B cell (primary cell): ENCODE data around the gene SC5D. TPM values are rescaled to one million over a fixed set of nuclear protein-coding genes. Genes with fewer than 3 reads are reported as not detected.

ENCODE experiments used
- ATAC-seq: fragments of 200-7000 bp; cut with Tn5 transposase; one replicate; pipeline ENCODE4 v1.10.0; 2021; ENCODE audit warnings: low read depth, mild to moderate bottlenecking, moderate number of reproducible peaks, moderate library complexity
- CTCF ChIA-PET: fragments of 350-600 bp; sonication (Branson Sonifier 250); formaldehyde crosslinking; loops from one replicate; lab custom pipeline; 2021; ENCODE audit warnings: antibody characterized with exemption, inconsistent platforms; lab: Charles Lee
- POLR2A ChIA-PET: fragments of 350-600 bp; sonication (Branson Sonifier 250); formaldehyde crosslinking; loops from one replicate; lab custom pipeline; 2021; ENCODE audit warnings: antibody characterized with exemption; lab: Charles Lee
- DNase-seq: peaks from one replicate; pipeline ENCODE4 v3.0.0; 2013
- H2AFZ ChIP-seq: 2 replicates; pipeline ENCODE4 v1.6.1; 2012; ENCODE audit warnings: mild to moderate bottlenecking, low read depth, low read length; ENCODE audit not compliant: insufficient read depth, poor library complexity, severe bottlenecking
- H3K27ac ChIP-seq, 2 donors: 1 replicate in 1 of 2; 2 replicates in 1 of 2; pipeline ENCODE4 v1.5.1; 2012 to 2013; ENCODE audit warnings: low read length in 2 of 2, mild to moderate bottlenecking in 2 of 2, moderate library complexity in 1 of 2
- H3K27me3 ChIP-seq, 4 experiments: fragments of 200-600 bp in 1 of 4; sonication (generic) in 1 of 4; replicated peaks in 1 of 4; 1 replicate in 2 of 4; 2 replicates in 2 of 4; pipeline versions ENCODE4 v1.6.1 to v1.7.0; 2013 to 2016; ENCODE audit warnings: low read length in 3 of 4, mild to moderate bottlenecking in 2 of 4, mixed read lengths in 1 of 4, moderate library complexity in 1 of 4; ENCODE audit not compliant: insufficient read depth in 4 of 4, control insufficient read depth in 3 of 4; ENCODE audit errors: control extremely low read depth in 1 of 4
- H3K36me3 ChIP-seq, 2 experiments: replicated peaks in 1 of 2; 1 replicate in 1 of 2; 2 replicates in 1 of 2; pipeline versions ENCODE4 v1.6.1 to v1.7.1; 2013; ENCODE audit warnings: low read length in 1 of 2; ENCODE audit not compliant: insufficient read depth in 2 of 2, control insufficient read depth in 1 of 2; ENCODE audit errors: control extremely low read depth in 1 of 2, extremely low read depth in 1 of 2
- H3K4me1 ChIP-seq, 2 donors: fragments of 200-600 bp in 1 of 2; sonication (generic) in 1 of 2; 1 replicate in 1 of 2; 2 replicates in 1 of 2; pipeline versions ENCODE4 v1.5.1 to v1.6.1; 2013 to 2017; ENCODE audit warnings: low read length in 2 of 2; ENCODE audit not compliant: control insufficient read depth in 2 of 2, insufficient read depth in 2 of 2
- H3K4me2 ChIP-seq: replicated peaks from 2 replicates; pipeline ENCODE3; 2012; ENCODE audit warnings: mild to moderate bottlenecking, low read depth, low read length; ENCODE audit not compliant: poor library complexity, severe bottlenecking
- H3K4me3 ChIP-seq, 5 experiments: fragments of 200-600 bp in 1 of 5; sonication (generic) in 1 of 5; 1 replicate in 3 of 5; 2 replicates in 2 of 5; pipeline versions ENCODE4 v1.5.1 to v1.7.0; 2011 to 2016; ENCODE audit warnings: low read length in 4 of 5, mild to moderate bottlenecking in 4 of 5, low read depth in 2 of 5, control low read depth in 1 of 5, moderate library complexity in 1 of 5; ENCODE audit not compliant: insufficient read depth in 1 of 5; ENCODE audit errors: control extremely low read depth in 1 of 5, extremely low read depth in 1 of 5
- H3K79me2 ChIP-seq: fragments of 200-600 bp; sonication (generic); one replicate; pipeline ENCODE4 v1.6.0; 2016; ENCODE audit warnings: low read length; ENCODE audit not compliant: control insufficient read depth, insufficient read depth
- H3K9ac ChIP-seq: fragments of 200-600 bp; sonication (generic); 2 replicates; pipeline ENCODE4 v1.6.1; 2017; ENCODE audit warnings: mild to moderate bottlenecking, low read length, moderate library complexity
- H3K9me3 ChIP-seq, 3 donors: one replicate each; pipeline versions ENCODE4 v1.6.1 to v1.7.1; 2013; ENCODE audit warnings: low read length in 2 of 3; ENCODE audit not compliant: control insufficient read depth in 2 of 3, insufficient read depth in 1 of 3; ENCODE audit errors: control extremely low read depth in 1 of 3
- H4K20me1 ChIP-seq: 2 replicates; pipeline ENCODE4 v1.6.0; 2012; ENCODE audit warnings: mild to moderate bottlenecking, low read length; ENCODE audit not compliant: insufficient read depth, control insufficient read depth, poor library complexity, severe bottlenecking
- H3K27ac Mint-ChIP-seq: one replicate; pipeline ENCODE4 v1.8.0; 2021; ENCODE audit warnings: mixed read lengths
- H3K27me3 Mint-ChIP-seq: one replicate; pipeline ENCODE4 v1.8.0; 2021; ENCODE audit warnings: mixed read lengths
- H3K4me1 Mint-ChIP-seq: one replicate; pipeline ENCODE4 v1.8.0; 2021; ENCODE audit warnings: mixed read lengths
- H3K4me3 Mint-ChIP-seq: one replicate; pipeline ENCODE4 v1.8.0; 2021; ENCODE audit warnings: mixed read lengths
- H3K9me3 Mint-ChIP-seq: one replicate; pipeline ENCODE4 v1.8.0; 2022; ENCODE audit warnings: mixed read lengths; ENCODE audit not compliant: insufficient read depth
- CTCF ChIP-seq: fragments of 200-600 bp; IDR thresholded peaks from one replicate; pipeline ENCODE4 v1.8.0; 2022; ENCODE audit warnings: antibody characterized with exemption, mild to moderate bottlenecking
- EZH2 ChIP-seq: IDR thresholded peaks from 2 replicates; pipeline ENCODE4 v1.6.1; 2012; ENCODE audit warnings: borderline replicate concordance, low read depth, mild to moderate bottlenecking, moderate library complexity, low read length; ENCODE audit not compliant: insufficient read depth, poor library complexity, severe bottlenecking
- WGBS: methylation state at CpG from one replicate; pipeline ENCODE4 v1.1.5; 2013; ENCODE audit warnings: missing lambda C conversion rate; ENCODE audit not compliant: insufficient coverage; 5-methylcytosine and 5-hydroxymethylcytosine counted together
- intact Hi-C: fragments of 100-400 bp; cut with micrococcal nuclease; formaldehyde crosslinking; loops from one replicate; pipeline ENCODE4 v1.10.0; 2022
- polyA plus RNA-seq: library from polyadenylated mRNA; depleted of rRNA; stranded (reverse); fragments of >200 nt; gene quantifications from 2 replicates; pipeline ENCODE4 v1.2.3, GENCODE V29; 2012
- total RNA-seq, 2 donors: library from RNA; stranded (reverse); fragments of 120-200 nt in 1 of 2; gene quantifications; 1 replicate in 1 of 2; 2 replicates in 1 of 2; pipeline versions ENCODE4 v1.2.3 to v1.2.4, GENCODE V29; 2013 to 2022

SC5D gene
- total and polyA plus RNA-seq, 2 donors (not counting 1 experiment from before 2014, with no cell fraction given), result 15.2 to 54.8 TPM

GRCh38 chr11:121299417-121299816, 6.8 kb downstream of the SC5D start:
- H3K4me3 ChIP-seq, result no peak overlapping the region
- H3K79me2 ChIP-seq, result peaks cover 72% of the 10 kb centered on the region
- no peaks in the 10 kb centered on the region for H3K9me3 ChIP-seq
- H3K4me2 ChIP-seq, result no peak overlapping the region
- DNase-seq, result no peak
- Mint-ChIP-seq H3K27me3 (no peaks in the 10 kb centered on the region), H3K4me1 (peaks cover 42% of the 10 kb centered on the region), H3K4me3 (no peak overlapping the region), H3K27ac (no peak overlapping the region), H3K9me3 (no peaks in the 10 kb centered on the region)
- ChIA-PET POLR2A (no interaction called here), CTCF (no interaction called here)
- no peak for ATAC-seq
- no peak for TF ChIP-seq CTCF
- no peak for TF ChIP-seq EZH2
- H3K27me3 ChIP-seq, result no peaks in the 10 kb centered on the region
- intact Hi-C loops, result loop anchor here (10.0 kb wide), 1 partner anchor 965 kb away; the partner anchor contains the start of gene ARHGEF12
- H2AFZ ChIP-seq, result no peak overlapping the region
- H4K20me1 ChIP-seq, result peaks cover 29% of the 10 kb centered on the region
- H3K4me1 ChIP-seq, result no peaks in the 10 kb centered on the region
- no peak overlapping the region for H3K27ac ChIP-seq
- H3K9ac ChIP-seq, result no peak overlapping the region
- peaks cover 0 to 9% of the 10 kb centered on the region in 2 experiments for H3K36me3 ChIP-seq

- Histone ChIP-seq H3K27ac (no peak overlapping the region), H3K4me2 (no peak overlapping the region), H3K4me3 (no peak overlapping the region), H4K20me1 (peaks cover 29% of the 10 kb centered on the region), H3K9me3 (no peaks in the 10 kb centered on the region), H3K9ac (no peak overlapping the region), H3K36me3 (peaks cover 0 to 15% of the 10 kb centered on the region in 2 experiments), H2AFZ (no peak overlapping the region), H3K79me2 (peaks cover 62% of the 10 kb centered on the region), H3K4me1 (no peaks in the 10 kb centered on the region), H3K27me3 (no peaks in the 10 kb centered on the region)
- intact Hi-C loops, result no loop called here
- DNase-seq (no peak), ATAC-seq (no peak)
- TF ChIP-seq CTCF, result no peak
- TF ChIP-seq EZH2, result no peak
- H3K4me3 Mint-ChIP-seq, result no peak overlapping the region
- H3K4me1 Mint-ChIP-seq, result peaks cover 32% of the 10 kb centered on the region
- no peak overlapping the region for H3K27ac Mint-ChIP-seq
- H3K27me3 Mint-ChIP-seq, result no peaks in the 10 kb centered on the region
- 100% methylated on average over 1 of the region's 2 CpGs for WGBS
- ChIA-PET CTCF (no interaction called here), POLR2A (no interaction called here)
- H3K9me3 Mint-ChIP-seq, result no peaks in the 10 kb centered on the region
These were observed 7.9 kb downstream of the SC5D start for GRCh38 chr11:121300313-121300971.
